Neural cell (in vitro differentiated cells): ENCODE results near the gene ADAMTS1. TPM values are rescaled to one million over a fixed set of nuclear protein-coding genes. Genes with fewer than 3 reads are reported as not detected.

ENCODE experiments used
- H2AFZ ChIP-seq: fragments of 200-600, 300-800 bp; sonication (generic), shearing (Covaris generic); 2 replicates; pipeline ENCODE4 v1.6.0; 2014; ENCODE audit warnings: low read depth, mild to moderate bottlenecking, antibody characterized with exemption, low read length, moderate library complexity
- H3F3A ChIP-seq: fragments of 200-600 bp; shearing (Covaris generic); 2 replicates; pipeline ENCODE4 v1.6.1; 2016; ENCODE audit warnings: mild to moderate bottlenecking, moderate library complexity, mixed read lengths, antibody characterized with exemption, low read length; ENCODE audit not compliant: insufficient read depth, poor library complexity, severe bottlenecking
- H3K27ac ChIP-seq: fragments of 200-600, 300-800 bp; sonication (generic), shearing (Covaris generic); 2 replicates; pipeline ENCODE4 v1.5.1; 2014; ENCODE audit warnings: mild to moderate bottlenecking, low read length, moderate library complexity
- H3K27me3 ChIP-seq: fragments of 300-800, 200-600 bp; sonication (generic), shearing (Covaris generic); 2 replicates; pipeline ENCODE4 v1.6.0; 2014; ENCODE audit warnings: mild to moderate bottlenecking, low read depth, low read length, moderate library complexity; ENCODE audit not compliant: insufficient read depth
- H3K36me3 ChIP-seq: fragments of 300-800, 200-600 bp; sonication (generic), shearing (Covaris generic); 2 replicates; pipeline ENCODE4 v1.5.1; 2014; ENCODE audit warnings: mild to moderate bottlenecking, antibody characterized with exemption, low read length, moderate library complexity; ENCODE audit not compliant: insufficient read depth
- H3K4me2 ChIP-seq: fragments of 300-800, 200-600 bp; sonication (generic), shearing (Covaris generic); 2 replicates; pipeline ENCODE4 v1.6.0; 2014; ENCODE audit warnings: mild to moderate bottlenecking, low read length
- H3K4me3 ChIP-seq: fragments of 300-800, 200-600 bp; sonication (generic), shearing (Covaris generic); 2 replicates; pipeline ENCODE4 v1.5.1; 2014; ENCODE audit warnings: mild to moderate bottlenecking, low read length, moderate library complexity
- H3K79me2 ChIP-seq: fragments of 200-600 bp; shearing (Covaris generic); replicated peaks from 2 replicates; pipeline ENCODE4 v1.6.0; 2014; ENCODE audit warnings: mild to moderate bottlenecking, low read length, moderate library complexity; ENCODE audit not compliant: insufficient read depth
- H3K9ac ChIP-seq: fragments of 300-800, 200-600 bp; sonication (generic), shearing (Covaris generic); 2 replicates; pipeline ENCODE4 v1.6.1; 2016; ENCODE audit warnings: mild to moderate bottlenecking, low read length, mixed read lengths
- H3K9me2 ChIP-seq: fragments of 200-600 bp; shearing (Covaris generic); 2 replicates; pipeline ENCODE4 v1.6.1; 2016; ENCODE audit warnings: mild to moderate bottlenecking, low read length, mixed read lengths; ENCODE audit not compliant: insufficient read depth
- H3K9me3 ChIP-seq: fragments of 200-600, 300-800 bp; sonication (generic), shearing (Covaris generic); 2 replicates; pipeline ENCODE4 v1.6.1; 2016; ENCODE audit warnings: mild to moderate bottlenecking, mixed run types, low read length, moderate library complexity, mixed read lengths
- H4K20me1 ChIP-seq: fragments of 200-600 bp; shearing (Covaris generic); 2 replicates; pipeline ENCODE4 v1.6.1; 2016; ENCODE audit warnings: mild to moderate bottlenecking, mixed run types; ENCODE audit not compliant: insufficient read depth
- CTCF ChIP-seq: fragments of 450-650 bp; IDR thresholded peaks from 2 replicates; pipeline ENCODE4 v1.5.1; 2014; ENCODE audit warnings: antibody characterized with exemption, mild to moderate bottlenecking, moderate library complexity; ENCODE audit not compliant: poor library complexity, severe bottlenecking
- EP300 ChIP-seq: fragments of 450-650 bp; conservative IDR thresholded peaks from 2 replicates; pipeline ENCODE4 v1.6.1; 2014; ENCODE audit warnings: antibody characterized with exemption, mild to moderate bottlenecking, moderate library complexity; ENCODE audit not compliant: poor library complexity, severe bottlenecking
- EZH2 ChIP-seq: fragments of 200-600, 300-800 bp; shearing (Covaris generic), sonication (generic); IDR thresholded peaks from 2 replicates; pipeline ENCODE4 v1.6.1; 2014; ENCODE audit warnings: antibody characterized with exemption, low read length, borderline replicate concordance, mild to moderate bottlenecking; ENCODE audit not compliant: insufficient read depth, poor library complexity, severe bottlenecking
- MXI1 ChIP-seq: fragments of 450-650 bp; conservative IDR thresholded peaks from 2 replicates; pipeline ENCODE4 v1.6.1; 2014; ENCODE audit warnings: antibody characterized with exemption, mild to moderate bottlenecking; ENCODE audit not compliant: poor library complexity, severe bottlenecking
- POLR2AphosphoS5 ChIP-seq: IDR thresholded peaks from 2 replicates; pipeline ENCODE4 v1.6.1; 2012
- RAD21 ChIP-seq: fragments of 450-650 bp; conservative IDR thresholded peaks from 2 replicates; pipeline ENCODE4 v1.6.1; 2014; ENCODE audit warnings: antibody characterized with exemption, mild to moderate bottlenecking, moderate library complexity
- REST ChIP-seq: IDR thresholded peaks from 2 replicates; pipeline ENCODE4 v1.6.1; 2012; ENCODE audit warnings: borderline replicate concordance
- SMC3 ChIP-seq: fragments of 450-650 bp; conservative IDR thresholded peaks from 2 replicates; pipeline ENCODE4 v1.6.1; 2014; ENCODE audit warnings: antibody characterized with exemption, mild to moderate bottlenecking, moderate library complexity; ENCODE audit not compliant: poor library complexity
- TAF1 ChIP-seq: IDR thresholded peaks from 2 replicates; pipeline ENCODE4 v1.6.1; 2012; ENCODE audit warnings: low read depth
- polyA plus RNA-seq: library from polyadenylated mRNA; depleted of rRNA; stranded (reverse); fragments of >200 nt; gene quantifications from 2 replicates; pipeline ENCODE4 v1.2.3, GENCODE V29; 2014

ADAMTS1 gene
- polyA plus RNA-seq, 1 donor from 2014 or later, result 0.84 TPM

GRCh38 chr21:26809745-26810144 lies 35.5 kb downstream of the ADAMTS1 start:
- Histone ChIP-seq H3K4me2 (no peak overlapping the region), H3F3A (no peaks in the 10 kb centered on the region), H3K9me3 (no peaks in the 10 kb centered on the region), H3K4me3 (no peak overlapping the region), H3K9ac (no peak overlapping the region), H3K27me3 (no peaks in the 10 kb centered on the region), H3K9me2 (no peaks in the 10 kb centered on the region), H3K79me2 (no peaks in the 10 kb centered on the region), H3K27ac (no peak overlapping the region), H2AFZ (no peak overlapping the region), H4K20me1 (no peaks in the 10 kb centered on the region), H3K36me3 (no peaks in the 10 kb centered on the region)
- no peak for TF ChIP-seq MXI1
- no peak for TF ChIP-seq REST
- no peak for TF ChIP-seq CTCF
- no peak for TF ChIP-seq TAF1
- TF ChIP-seq EZH2, result no peak
- TF ChIP-seq SMC3, result no peak
- TF ChIP-seq POLR2AphosphoS5, result no peak
- TF ChIP-seq RAD21, result no peak
- TF ChIP-seq EP300, result no peak

- Histone ChIP-seq H3K79me2 (no peaks in the 10 kb centered on the region), H2AFZ (no peak overlapping the region), H3K27ac (no peak overlapping the region), H3K9ac (no peak overlapping the region), H3K9me3 (no peaks in the 10 kb centered on the region), H3K36me3 (no peaks in the 10 kb centered on the region), H3K27me3 (no peaks in the 10 kb centered on the region), H4K20me1 (no peaks in the 10 kb centered on the region), H3K4me2 (no peak overlapping the region), H3K4me3 (no peak overlapping the region), H3F3A (no peaks in the 10 kb centered on the region), H3K9me2 (no peaks in the 10 kb centered on the region)
- TF ChIP-seq CTCF (no peak), MXI1 (no peak), REST (no peak), POLR2AphosphoS5 (no peak), EP300 (no peak), SMC3 (no peak), TAF1 (no peak), RAD21 (no peak), EZH2 (no peak)
Measured at GRCh38 chr21:26806801-26807295, 38.4 kb downstream of the ADAMTS1 start.
